NCI-H1417 (cell line): ENCODE measurements around the gene SLC2A8.

Experiments used
- DNase-seq, 3 experiments: peaks; one replicate each; lab custom pipeline; 2025; lab: John Stamatoyannopoulos, UW

The SLC2A8 gene

GRCh38 chr9:127382541-127382940, 14.4 kb upstream of the SLC2A8 start:
- no peak for DNase-seq

- no peak for DNase-seq
Observed at GRCh38 chr9:127384016-127384730, 12.8 kb upstream of the SLC2A8 start.

GRCh38 chr9:127384901-127385300, 12.1 kb upstream of the SLC2A8 start:
- no peak for DNase-seq

- DNase-seq = peak in 1 of 3 experiments; percentile 47
Observed at GRCh38 chr9:127386249-127386648, 10.7 kb upstream of the SLC2A8 start.

- no peak for DNase-seq
Observed at GRCh38 chr9:127386981-127387380, 10.0 kb upstream of the SLC2A8 start.

DNA sequence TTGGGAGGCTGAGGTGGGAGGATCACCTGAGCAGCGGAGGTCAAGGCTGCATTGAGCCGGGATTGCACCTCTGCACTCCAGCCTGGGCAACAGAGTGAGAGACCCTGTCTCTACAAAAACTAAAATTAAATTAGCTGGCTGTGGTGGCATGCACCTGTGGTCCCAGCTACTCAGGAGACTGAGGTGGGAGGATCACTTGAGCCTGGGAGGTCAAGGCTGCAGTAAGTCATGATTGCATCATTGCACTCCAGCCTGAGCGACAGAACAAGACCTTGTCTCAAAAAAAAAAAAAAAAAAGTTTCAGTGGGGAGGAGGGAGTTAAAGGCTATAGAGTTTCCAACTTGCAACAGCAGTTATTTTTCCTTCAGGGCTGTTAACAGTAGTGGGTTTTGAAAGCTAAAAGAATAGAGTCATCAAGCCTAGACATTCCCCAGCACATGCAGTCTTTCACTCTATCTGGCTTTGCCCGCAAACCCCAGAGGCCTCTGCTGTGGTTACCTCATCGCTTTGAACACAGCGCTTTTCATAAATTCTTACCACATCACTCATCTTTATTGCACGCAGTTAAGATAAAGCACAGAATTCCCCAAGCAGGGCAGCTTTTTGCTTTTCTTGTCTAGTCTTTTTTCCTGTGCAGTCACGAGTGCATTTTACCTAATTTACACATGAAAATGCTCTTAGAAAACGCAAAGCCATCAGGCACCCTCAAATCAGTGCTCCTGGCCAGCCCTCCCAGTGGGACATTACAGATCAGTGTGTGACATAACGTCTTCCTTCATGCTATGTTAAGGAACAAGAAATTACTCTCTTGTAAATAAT, 8.7 kb upstream of the SLC2A8 start:
- DNase-seq = no peak

DNA sequence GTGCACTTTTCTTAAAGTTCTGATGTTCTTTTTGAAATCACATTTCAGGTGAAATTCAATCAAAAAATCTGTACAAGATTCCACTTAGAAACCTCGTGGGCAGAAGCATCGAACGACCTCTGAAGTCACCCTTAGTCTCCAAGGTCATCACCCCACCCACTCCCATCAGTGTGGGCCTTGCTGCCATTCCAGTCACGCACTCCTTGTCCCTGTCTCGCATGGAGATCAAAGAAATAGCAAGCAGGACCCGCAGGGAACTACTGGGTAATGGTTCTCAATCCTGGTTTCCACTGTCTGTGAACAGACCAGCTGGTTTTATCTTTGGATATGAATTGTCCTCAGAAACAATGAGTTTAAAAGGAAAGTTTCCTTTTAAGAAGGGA, 8.1 kb upstream of the SLC2A8 start:
- no peak for DNase-seq

- no peak for DNase-seq
Observed at GRCh38 chr9:127389381-127390247, 7.4 kb upstream of the SLC2A8 start.

DNA sequence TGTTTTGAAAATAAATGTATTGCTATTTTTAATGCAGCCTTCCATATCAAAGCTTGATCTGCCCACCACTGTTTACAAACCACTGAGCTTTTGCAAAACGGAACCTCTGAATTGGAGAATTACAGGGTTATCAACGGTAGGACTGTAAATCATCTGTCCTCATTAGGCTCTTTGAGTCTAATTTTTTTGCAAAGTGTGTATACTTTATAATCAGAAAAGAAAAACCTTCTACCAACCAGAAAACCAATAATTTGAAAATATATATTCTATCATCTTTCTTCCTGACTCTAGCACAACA, 6.8 kb upstream of the SLC2A8 start:
- no peak for DNase-seq

DNA sequence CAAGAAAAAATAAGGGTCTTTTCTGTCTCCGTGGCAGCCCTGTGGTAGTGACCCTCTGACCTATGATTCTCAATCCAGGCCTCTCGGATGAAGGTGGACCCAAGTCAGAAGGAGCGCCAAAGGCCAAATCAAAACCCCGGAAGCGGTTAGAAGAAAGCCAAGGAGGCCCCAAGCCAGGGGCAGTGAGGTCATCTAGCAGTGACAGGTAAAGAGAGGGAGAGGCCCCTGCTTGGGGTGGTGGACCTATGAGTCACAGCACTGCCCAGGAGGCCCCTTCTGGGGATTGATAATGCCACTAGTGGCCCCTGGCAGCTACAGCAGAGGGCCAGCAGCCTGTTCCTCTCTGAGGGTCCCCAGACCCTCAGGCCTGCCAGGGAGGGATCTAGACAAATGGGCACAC, 6.4 kb upstream of the SLC2A8 start:
- no peak for DNase-seq

DNA sequence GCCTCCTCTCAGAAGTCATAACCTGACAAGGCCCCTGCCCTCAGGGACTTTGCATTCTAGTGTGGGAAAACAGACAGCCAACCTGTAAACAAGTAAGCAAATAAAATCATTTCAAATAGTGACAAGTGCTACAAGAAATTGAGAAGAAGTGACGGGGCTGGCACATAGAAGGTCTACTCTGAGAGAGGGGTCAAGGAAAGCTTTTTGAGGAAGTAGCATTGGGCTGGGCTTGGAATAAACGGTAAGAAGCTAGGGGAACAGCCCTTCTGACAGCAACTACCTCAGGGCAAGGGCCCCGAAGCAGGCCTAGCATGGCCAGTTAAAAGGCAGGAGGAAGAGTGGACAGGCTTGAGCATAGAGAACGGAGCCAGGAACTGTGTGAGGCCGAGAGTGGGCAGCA, 4.8 kb upstream of the SLC2A8 start:
- no peak for DNase-seq

DNA sequence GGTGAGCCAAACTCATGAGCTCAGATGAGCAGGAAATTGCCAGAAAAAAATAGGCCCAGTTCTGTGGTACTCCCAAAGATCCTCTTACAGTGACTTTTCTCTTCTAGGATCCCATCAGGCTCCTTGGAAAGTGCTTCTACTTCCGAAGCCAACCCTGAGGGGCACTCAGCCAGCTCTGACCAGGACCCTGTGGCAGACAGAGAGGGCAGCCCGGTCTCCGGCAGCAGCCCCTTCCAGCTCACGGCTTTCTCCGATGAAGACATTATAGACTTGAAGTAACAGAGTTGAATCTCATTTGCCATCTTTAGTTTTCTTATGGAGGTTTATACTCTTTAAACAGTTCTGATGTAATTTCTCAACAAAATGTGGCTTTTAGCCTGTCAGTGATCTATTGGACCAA, 4.0 kb upstream of the SLC2A8 start:
- no peak for DNase-seq

GRCh38 chr9:127393645-127394044, 3.3 kb upstream of the SLC2A8 start:
- DNase-seq = no peak

GRCh38 chr9:127395497-127396252, 1.3 kb upstream of the SLC2A8 start:
- DNase-seq = no peak

DNA sequence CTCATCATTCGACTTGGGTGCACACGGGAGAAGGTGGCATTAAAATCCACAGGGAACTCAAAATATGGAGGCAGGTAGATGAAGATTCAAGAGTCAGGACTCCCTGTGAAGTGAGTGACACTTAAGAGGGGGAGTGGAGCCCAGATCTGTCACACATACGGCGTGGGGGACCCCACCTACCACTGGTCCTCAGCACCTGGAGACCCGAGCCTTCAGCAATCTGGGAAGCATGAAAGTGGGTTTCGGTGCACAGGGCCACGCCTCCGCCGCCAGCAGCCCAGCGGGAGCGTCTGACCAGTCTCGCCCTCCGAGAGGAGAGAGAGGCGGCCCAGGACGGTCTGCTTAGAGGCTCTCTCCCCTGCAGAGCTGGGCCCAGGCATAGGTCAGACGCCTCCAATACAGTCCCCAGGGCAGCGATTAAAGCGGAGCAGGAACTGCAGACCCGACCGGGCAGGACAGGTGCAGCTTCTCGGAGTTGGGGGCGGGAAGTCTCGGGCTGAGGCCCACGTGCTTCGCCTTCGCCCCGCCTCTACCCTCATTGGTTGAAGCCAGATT, 639 bp upstream of the SLC2A8 start:
- DNase-seq = no peak

GRCh38 chr9:127397646-127398274, 791 bp downstream of the SLC2A8 start:
- DNase-seq = peak in 2 of 3 experiments; percentile 80 to 81

GRCh38 chr9:127398275-127398647, 1.3 kb downstream of the SLC2A8 start:
- DNase-seq = no peak

DNA sequence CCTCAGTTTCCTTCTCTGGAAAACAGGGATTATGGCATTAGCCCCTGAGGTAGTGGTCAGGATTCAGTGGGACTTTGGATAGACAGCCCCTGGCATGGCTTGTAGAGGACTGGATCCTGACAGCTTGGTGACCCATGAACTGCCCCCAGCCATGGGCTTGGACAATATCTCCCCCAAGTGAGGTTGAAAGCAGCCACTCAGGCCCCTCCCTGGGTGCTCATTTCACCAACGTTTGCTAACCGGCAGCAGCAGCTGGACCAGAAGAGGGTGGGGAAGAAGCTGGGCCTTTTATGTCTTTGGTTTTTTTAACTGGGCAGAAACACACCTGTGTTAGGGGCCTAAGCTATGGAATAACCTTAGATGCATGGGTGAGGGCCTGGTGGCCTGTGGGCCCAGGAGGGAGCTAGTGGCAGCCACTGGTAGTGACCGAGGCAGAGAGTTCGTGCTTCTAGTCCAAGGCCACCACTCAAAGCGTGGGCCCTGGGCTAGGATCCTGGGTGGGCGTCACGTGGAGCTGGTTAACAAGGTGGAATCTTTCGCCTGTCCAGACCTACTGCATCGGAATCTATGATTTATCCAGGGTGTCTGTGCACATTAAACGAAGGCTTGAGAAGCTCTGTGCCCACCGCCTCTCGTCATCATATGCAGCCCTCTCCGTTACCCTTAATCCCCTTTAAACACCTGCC, 1.9 kb downstream of the SLC2A8 start:
- no peak for DNase-seq

- no peak for DNase-seq
Observed at GRCh38 chr9:127399736-127400269, 2.8 kb downstream of the SLC2A8 start.

GRCh38 chr9:127402401-127403090, 5.6 kb downstream of the SLC2A8 start:
- no peak for DNase-seq
